ENCODE data around the gene MTURN. TPM values are rescaled to one million over a fixed set of nuclear protein-coding genes. Genes with fewer than 3 reads are reported as not detected.

The MTURN gene
- total RNA-seq, 1 donor from 2014 or later: 21.1 TPM

DNA sequence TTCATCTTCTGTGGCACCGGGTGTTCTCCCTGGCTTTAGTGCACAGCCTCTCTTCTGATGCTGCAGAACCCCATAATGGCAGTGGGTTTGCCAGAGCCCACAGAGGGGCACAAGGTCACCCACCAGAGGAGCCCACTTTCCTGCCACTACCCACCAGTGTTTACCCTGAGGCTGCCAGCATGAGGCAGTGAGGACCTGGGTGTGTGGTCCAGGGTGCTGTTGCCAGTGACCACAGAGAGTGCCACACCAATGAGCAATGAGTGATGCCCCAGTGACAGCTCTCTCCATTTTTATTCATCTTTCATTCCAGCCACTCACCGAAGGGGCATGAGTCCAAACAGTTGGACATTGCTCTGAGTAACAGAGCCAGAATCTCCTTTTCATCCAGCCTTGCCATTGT lies 34.8 kb downstream of the MTURN start:
- Histone ChIP-seq H3K36me3 (ENCODE audit: control insufficient read depth, insufficient read depth, low read length) (no peaks in the 10 kb centered on the region), H3K27me3 (ENCODE audit: control insufficient read depth, insufficient read depth, low read length) (no peaks in the 10 kb centered on the region), H3K4me3 (ENCODE audit: low read depth, low read length) (no peak overlapping the region)
- DNase-seq (ENCODE audit: low read depth): no peak
- TF ChIP-seq, protein P1, sequence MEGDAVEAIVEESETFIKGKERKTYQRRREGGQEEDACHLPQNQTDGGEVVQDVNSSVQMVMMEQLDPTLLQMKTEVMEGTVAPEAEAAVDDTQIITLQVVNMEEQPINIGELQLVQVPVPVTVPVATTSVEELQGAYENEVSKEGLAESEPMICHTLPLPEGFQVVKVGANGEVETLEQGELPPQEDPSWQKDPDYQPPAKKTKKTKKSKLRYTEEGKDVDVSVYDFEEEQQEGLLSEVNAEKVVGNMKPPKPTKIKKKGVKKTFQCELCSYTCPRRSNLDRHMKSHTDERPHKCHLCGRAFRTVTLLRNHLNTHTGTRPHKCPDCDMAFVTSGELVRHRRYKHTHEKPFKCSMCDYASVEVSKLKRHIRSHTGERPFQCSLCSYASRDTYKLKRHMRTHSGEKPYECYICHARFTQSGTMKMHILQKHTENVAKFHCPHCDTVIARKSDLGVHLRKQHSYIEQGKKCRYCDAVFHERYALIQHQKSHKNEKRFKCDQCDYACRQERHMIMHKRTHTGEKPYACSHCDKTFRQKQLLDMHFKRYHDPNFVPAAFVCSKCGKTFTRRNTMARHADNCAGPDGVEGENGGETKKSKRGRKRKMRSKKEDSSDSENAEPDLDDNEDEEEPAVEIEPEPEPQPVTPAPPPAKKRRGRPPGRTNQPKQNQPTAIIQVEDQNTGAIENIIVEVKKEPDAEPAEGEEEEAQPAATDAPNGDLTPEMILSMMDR (IDR thresholded peaks at IDR 0.05; ENCODE audit: insufficient read depth, low read length, poor library complexity, severe bottlenecking): no peak

DNA sequence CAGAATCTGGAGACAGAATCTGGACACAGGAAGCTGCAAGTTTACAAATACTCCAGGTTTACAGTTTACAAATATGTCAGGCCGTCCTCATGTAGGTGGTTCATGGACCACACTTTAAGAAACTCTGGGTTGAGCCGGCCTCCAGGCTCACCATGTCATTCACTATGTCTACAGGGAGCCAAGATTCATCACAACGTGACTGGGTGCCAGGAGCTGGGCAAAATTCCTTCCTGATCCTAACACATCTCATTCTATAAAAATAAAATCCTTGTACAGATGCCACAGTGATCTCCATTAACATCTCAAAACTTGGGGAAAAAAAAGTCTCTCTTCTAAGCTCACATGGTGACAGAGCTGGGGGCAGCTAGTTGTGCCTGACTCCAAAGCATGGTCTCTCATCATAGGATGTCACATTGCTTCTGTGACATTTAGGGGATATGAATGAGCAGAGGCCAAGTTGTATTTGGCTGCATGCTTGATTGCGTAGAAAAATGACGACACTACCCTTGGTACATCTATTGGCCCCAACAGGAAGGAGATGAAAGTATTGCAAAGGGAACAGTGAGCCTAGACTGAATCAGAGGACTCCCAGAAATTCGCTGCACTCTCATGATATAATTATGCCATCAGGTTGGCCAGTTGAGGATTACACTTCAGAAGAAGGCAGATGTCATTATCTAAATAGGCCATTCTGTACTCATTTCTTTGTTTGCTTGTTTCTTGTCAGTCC lies 35.9 kb downstream of the MTURN start:
- TF ChIP-seq, protein P1 (IDR thresholded peaks at IDR 0.05; ENCODE audit: insufficient read depth, low read length, poor library complexity, severe bottlenecking): no peak
- Histone ChIP-seq H3K27me3 (ENCODE audit: control insufficient read depth, insufficient read depth, low read length) (no peaks in the 10 kb centered on the region), H3K4me3 (ENCODE audit: low read depth, low read length) (no peak overlapping the region), H3K36me3 (ENCODE audit: control insufficient read depth, insufficient read depth, low read length) (no peaks in the 10 kb centered on the region)
- DNase-seq (ENCODE audit: low read depth): no peak

DNA sequence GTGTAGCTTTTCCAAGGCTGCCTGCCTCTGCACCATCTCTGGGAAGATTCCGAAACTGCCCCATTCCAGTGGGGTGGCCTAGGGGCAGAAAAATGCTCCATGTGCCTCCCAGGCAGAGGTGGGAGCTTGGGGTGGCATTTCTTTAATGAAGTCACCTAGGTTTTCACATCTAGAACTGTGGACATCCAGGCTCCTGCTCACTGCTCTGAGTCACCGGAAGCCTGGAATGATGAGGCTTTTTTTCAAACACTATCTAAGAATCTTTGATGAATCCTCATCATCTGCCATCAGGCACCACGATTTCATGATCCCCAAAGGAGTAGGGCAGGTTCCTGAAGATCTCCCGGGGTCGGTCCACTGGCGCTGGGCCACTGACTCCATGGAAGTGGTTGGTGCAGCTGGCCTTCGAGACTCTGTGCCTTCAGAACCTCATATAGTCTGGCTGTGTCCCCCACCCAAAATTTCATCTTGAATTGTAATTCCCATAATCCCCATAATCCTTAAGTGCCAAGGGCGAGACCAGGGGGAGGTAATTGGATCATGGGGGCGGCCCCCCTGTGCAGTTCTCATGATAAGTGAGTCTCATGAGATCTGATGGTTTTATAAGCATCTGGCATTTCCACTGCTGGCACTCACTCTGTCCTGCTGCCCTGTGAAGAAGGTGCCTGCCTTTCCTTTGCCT lies 37.1 kb downstream of the MTURN start:
- H3K27me3 ChIP-seq (ENCODE audit: control insufficient read depth, insufficient read depth, low read length): no peaks in the 10 kb centered on the region
- no peak for DNase-seq (ENCODE audit: low read depth)
- H3K36me3 ChIP-seq (ENCODE audit: control insufficient read depth, insufficient read depth, low read length): no peaks in the 10 kb centered on the region
- no peak overlapping the region for H3K4me3 ChIP-seq (ENCODE audit: low read depth, low read length)
- TF ChIP-seq, protein P1 (IDR thresholded peaks at IDR 0.05; ENCODE audit: insufficient read depth, low read length, poor library complexity, severe bottlenecking): no peak

DNA sequence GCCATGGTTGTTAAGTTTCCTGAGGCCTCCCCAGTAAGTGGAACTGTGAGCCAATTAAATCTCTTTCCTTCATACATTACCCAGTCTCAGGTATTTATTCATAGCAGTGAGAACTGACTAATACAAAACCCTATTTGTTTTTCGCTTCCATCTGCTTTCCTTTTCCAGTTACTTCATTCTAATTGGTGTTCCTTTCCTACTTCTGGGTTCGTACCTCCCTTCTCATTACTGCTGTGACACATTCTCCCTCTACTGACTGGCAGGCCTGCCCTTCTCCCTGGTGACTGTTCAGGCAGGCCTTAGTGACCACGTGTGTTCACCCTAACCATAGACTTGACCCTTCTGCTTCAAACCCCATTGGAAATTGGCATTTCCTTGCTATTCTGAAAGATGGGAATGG lies 37.7 kb downstream of the MTURN start:
- Histone ChIP-seq H3K27me3 (ENCODE audit: control insufficient read depth, insufficient read depth, low read length) (no peaks in the 10 kb centered on the region), H3K36me3 (ENCODE audit: control insufficient read depth, insufficient read depth, low read length) (no peaks in the 10 kb centered on the region), H3K4me3 (ENCODE audit: low read depth, low read length) (no peak overlapping the region)
- TF ChIP-seq, protein P1 (IDR thresholded peaks at IDR 0.05; ENCODE audit: insufficient read depth, low read length, poor library complexity, severe bottlenecking): no peak
- no peak for DNase-seq (ENCODE audit: low read depth)

DNA sequence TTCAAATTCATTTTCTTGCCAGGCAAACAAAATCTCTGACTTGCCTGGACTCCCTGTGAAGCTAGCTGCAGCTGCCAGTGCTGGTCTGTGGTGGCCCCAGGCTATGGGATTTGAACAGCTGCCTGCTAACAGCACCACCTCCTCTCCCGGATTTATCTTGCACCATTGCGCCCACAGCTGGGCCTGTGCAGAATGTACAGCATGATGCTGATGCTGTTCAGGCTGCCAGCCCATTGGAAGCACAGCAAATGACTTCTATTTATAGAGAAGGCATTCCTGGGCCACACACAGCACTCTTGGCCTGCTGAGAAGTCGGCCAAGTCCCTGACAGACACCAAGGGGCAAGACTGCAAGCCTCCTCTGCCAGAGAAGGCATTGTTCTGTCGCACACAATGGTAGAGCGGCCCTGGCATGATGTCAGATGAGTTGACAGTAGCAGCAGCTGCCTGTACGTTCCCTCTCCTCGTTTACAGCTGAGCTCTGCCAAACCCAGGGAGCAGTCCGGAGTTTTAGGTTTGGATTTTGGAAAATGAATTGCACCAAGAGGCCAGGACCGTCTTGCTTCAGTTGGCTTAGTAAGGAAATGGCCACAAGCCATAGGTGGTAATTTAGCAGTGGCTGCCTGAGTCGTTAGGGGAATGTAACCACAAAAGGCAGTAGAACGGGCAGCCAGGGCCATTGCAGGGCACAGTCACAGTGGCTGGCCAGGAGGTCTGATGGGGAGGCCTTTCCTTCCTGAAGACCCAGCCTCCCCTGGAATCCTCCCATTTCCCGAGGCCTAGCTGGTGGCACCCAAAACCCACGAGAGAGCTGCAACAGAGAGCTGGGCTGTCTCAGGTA lies 38.5 kb downstream of the MTURN start:
- H3K27me3 ChIP-seq (ENCODE audit: control insufficient read depth, insufficient read depth, low read length): no peaks in the 10 kb centered on the region
- no peaks in the 10 kb centered on the region for H3K36me3 ChIP-seq (ENCODE audit: control insufficient read depth, insufficient read depth, low read length)
- TF ChIP-seq, protein P1 (IDR thresholded peaks at IDR 0.05; ENCODE audit: insufficient read depth, low read length, poor library complexity, severe bottlenecking): peak; percentile 24
- peak; percentile 51 for DNase-seq (ENCODE audit: low read depth)
- H3K4me3 ChIP-seq (ENCODE audit: low read depth, low read length): no peak overlapping the region

Measured in kidney epithelial cell (primary cell).